IMR-90 (cell line): ENCODE data around the gene LHFPL6.

Source experiments
- BHLHE40 ChIP-seq: fragments of 150-350 bp; IDR thresholded peaks from 2 replicates; pipeline ENCODE4 v1.6.1; 2016; ENCODE audit warnings: mild to moderate bottlenecking, low read depth, low read length
- CHD1 ChIP-seq: IDR thresholded peaks from 2 replicates; pipeline ENCODE4 v1.6.1; 2012; ENCODE audit warnings: low read depth, low read length, improper control_type of control experiment
- MAFK ChIP-seq: IDR thresholded peaks from 2 replicates; pipeline ENCODE4 v1.6.1; 2012; ENCODE audit warnings: low read depth, low read length, improper control_type of control experiment
- MAZ ChIP-seq: IDR thresholded peaks from 2 replicates; pipeline ENCODE4 v1.6.1; 2012; ENCODE audit warnings: low read depth, mild to moderate bottlenecking, low read length, improper control_type of control experiment, moderate library complexity, borderline replicate concordance
- MXI1 ChIP-seq: IDR thresholded peaks from 2 replicates; pipeline ENCODE4 v1.6.1; 2012; ENCODE audit warnings: low read depth, mild to moderate bottlenecking, low read length, moderate library complexity, borderline replicate concordance
- NFE2L2 ChIP-seq: fragments of 150-350 bp; IDR thresholded peaks from 2 replicates; pipeline ENCODE4 v1.6.1; 2016; ENCODE audit warnings: low read depth, mild to moderate bottlenecking, low read length
- POLR2A ChIP-seq: IDR thresholded peaks from 2 replicates; pipeline ENCODE4 v1.6.1; 2012; ENCODE audit warnings: mild to moderate bottlenecking, low read depth, low read length
- RAD21 ChIP-seq: IDR thresholded peaks from 2 replicates; pipeline ENCODE4 v1.6.1; 2012; ENCODE audit warnings: low read length, improper control_type of control experiment
- RCOR1 ChIP-seq: IDR thresholded peaks from 2 replicates; pipeline ENCODE4 v1.6.1; 2012; ENCODE audit warnings: mild to moderate bottlenecking, low read length, improper control_type of control experiment; ENCODE audit not compliant: insufficient replicate concordance
- RFX5 ChIP-seq: IDR thresholded peaks from 2 replicates; pipeline ENCODE4 v1.8.0; 2012; ENCODE audit warnings: low read depth, mild to moderate bottlenecking, low read length, moderate library complexity
- SMC3 ChIP-seq: fragments of 150-350 bp; IDR thresholded peaks from 2 replicates; pipeline ENCODE4 v1.6.1; 2016; ENCODE audit warnings: low read depth, mild to moderate bottlenecking, antibody characterized with exemption, low read length, moderate library complexity
- TF ChIP-seq, protein P1 (sequence below): conservative IDR thresholded peaks from 2 replicates; pipeline ENCODE4 v1.5.1; 2012; ENCODE audit warnings: mild to moderate bottlenecking, low read depth, low read length, improper control_type of control experiment
- TF ChIP-seq, protein P2 (sequence below): fragments of 150-350 bp; IDR thresholded peaks from 2 replicates; pipeline ENCODE4 v1.6.1; 2017; ENCODE audit warnings: mild to moderate bottlenecking, antibody characterized with exemption, low read length, low read depth
- TF ChIP-seq, protein P3 (sequence below): fragments of 150-350 bp; IDR thresholded peaks from 2 replicates; pipeline ENCODE4 v1.6.1; 2016; ENCODE audit warnings: low read depth, mild to moderate bottlenecking, low read length, moderate library complexity, borderline replicate concordance

DNA sequence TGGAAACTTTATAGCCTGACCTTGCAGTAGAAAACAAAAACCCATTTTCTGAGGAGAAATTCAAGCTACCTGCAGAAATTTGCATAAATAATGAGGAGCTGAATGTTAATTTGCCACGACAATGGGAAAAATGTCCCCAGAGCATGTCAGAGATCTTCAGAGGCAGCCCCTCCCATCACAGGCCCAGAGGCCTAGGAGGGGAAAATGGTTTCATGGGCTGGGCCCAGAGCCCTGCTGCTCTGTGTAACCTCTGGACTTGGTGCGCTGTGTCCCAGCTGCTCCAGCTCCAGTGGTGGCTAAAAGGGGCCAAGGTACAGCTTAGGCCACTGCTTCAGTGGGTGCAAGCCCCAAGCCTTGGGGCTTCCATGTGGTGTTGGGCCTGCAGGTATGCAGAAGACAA is 306.8 kb downstream of the LHFPL6 start:
- TF ChIP-seq, protein P1, sequence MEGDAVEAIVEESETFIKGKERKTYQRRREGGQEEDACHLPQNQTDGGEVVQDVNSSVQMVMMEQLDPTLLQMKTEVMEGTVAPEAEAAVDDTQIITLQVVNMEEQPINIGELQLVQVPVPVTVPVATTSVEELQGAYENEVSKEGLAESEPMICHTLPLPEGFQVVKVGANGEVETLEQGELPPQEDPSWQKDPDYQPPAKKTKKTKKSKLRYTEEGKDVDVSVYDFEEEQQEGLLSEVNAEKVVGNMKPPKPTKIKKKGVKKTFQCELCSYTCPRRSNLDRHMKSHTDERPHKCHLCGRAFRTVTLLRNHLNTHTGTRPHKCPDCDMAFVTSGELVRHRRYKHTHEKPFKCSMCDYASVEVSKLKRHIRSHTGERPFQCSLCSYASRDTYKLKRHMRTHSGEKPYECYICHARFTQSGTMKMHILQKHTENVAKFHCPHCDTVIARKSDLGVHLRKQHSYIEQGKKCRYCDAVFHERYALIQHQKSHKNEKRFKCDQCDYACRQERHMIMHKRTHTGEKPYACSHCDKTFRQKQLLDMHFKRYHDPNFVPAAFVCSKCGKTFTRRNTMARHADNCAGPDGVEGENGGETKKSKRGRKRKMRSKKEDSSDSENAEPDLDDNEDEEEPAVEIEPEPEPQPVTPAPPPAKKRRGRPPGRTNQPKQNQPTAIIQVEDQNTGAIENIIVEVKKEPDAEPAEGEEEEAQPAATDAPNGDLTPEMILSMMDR: no peak
- TF ChIP-seq POLR2A (no peak), BHLHE40 (no peak), MAFK (no peak), CHD1 (no peak), SMC3 (no peak), NFE2L2 (no peak), RAD21 (no peak), RFX5 (no peak), MXI1 (no peak), RCOR1 (no peak), MAZ (no peak)
- TF ChIP-seq, protein P2, sequence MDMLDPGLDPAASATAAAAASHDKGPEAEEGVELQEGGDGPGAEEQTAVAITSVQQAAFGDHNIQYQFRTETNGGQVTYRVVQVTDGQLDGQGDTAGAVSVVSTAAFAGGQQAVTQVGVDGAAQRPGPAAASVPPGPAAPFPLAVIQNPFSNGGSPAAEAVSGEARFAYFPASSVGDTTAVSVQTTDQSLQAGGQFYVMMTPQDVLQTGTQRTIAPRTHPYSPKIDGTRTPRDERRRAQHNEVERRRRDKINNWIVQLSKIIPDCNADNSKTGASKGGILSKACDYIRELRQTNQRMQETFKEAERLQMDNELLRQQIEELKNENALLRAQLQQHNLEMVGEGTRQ: no peak
- TF ChIP-seq, protein P3, sequence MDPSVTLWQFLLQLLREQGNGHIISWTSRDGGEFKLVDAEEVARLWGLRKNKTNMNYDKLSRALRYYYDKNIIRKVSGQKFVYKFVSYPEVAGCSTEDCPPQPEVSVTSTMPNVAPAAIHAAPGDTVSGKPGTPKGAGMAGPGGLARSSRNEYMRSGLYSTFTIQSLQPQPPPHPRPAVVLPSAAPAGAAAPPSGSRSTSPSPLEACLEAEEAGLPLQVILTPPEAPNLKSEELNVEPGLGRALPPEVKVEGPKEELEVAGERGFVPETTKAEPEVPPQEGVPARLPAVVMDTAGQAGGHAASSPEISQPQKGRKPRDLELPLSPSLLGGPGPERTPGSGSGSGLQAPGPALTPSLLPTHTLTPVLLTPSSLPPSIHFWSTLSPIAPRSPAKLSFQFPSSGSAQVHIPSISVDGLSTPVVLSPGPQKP: no peak
